GM21737 (cell line): ENCODE data around the gene TEDC2.
A peak's percentile ranks its signal among the peaks of the same experiment; 100 is the strongest.

Experiments
- ATAC-seq: cut with Tn5 transposase; IDR thresholded peaks from one replicate; pipeline ENCODE4 v1.9.1; 2021; ENCODE audit warnings: mild to moderate bottlenecking, moderate library complexity; ENCODE audit not compliant: unreplicated experiment

TEDC2 gene

GRCh38 chr16:2508722-2509400 is 49.0 kb downstream of the TEDC2 start:
- no peak for ATAC-seq

- no peak for ATAC-seq
Measured at GRCh38 chr16:2511128-2511800, 51.4 kb downstream of the TEDC2 start.

- no peak for ATAC-seq
Measured at GRCh38 chr16:2511996-2512734, 52.3 kb downstream of the TEDC2 start.

- ATAC-seq, result no peak
Measured at GRCh38 chr16:2512735-2513404, 53.0 kb downstream of the TEDC2 start.

- ATAC-seq, result peak; percentile 58
Measured at GRCh38 chr16:2513405-2514332, 53.8 kb downstream of the TEDC2 start, which contains the start of gene ATP6V0C. Gene ATP6V0C, plus strand, starts transcription at chr16:2513952. Its CDS starts 152 bp downstream, at chr16:2514104.
